AG20443 (cell line): ENCODE data around the gene WDFY4.

ENCODE experiments used
- DNase-seq: peaks from one replicate; pipeline ENCODE4 v3.0.0; 2012; ENCODE audit warnings: low spot score, mixed read lengths

The WDFY4 gene

GRCh38 chr10:48945441-48946130 is 260.9 kb downstream of the WDFY4 start:
- no peak for DNase-seq

- DNase-seq = no peak
Observed at GRCh38 chr10:48946332-48946731, 261.7 kb downstream of the WDFY4 start.

GRCh38 chr10:48946891-48947500 is 262.3 kb downstream of the WDFY4 start:
- no peak for DNase-seq

GRCh38 chr10:48947690-48948469 is 263.2 kb downstream of the WDFY4 start:
- DNase-seq = no peak

- no peak for DNase-seq
Observed at GRCh38 chr10:48948470-48949037, 263.9 kb downstream of the WDFY4 start.

- DNase-seq = no peak
Observed at GRCh38 chr10:48951707-48952106, 267.0 kb downstream of the WDFY4 start.

- no peak for DNase-seq
Observed at GRCh38 chr10:48957361-48958151, 272.9 kb downstream of the WDFY4 start.

- no peak for DNase-seq
Observed at GRCh38 chr10:48958598-48959190, 274.0 kb downstream of the WDFY4 start.

GRCh38 chr10:48964038-48964437 is 279.4 kb downstream of the WDFY4 start:
- DNase-seq = no peak

GRCh38 chr10:48965460-48965859 is 280.8 kb downstream of the WDFY4 start:
- DNase-seq = no peak

GRCh38 chr10:48968036-48968435 is 283.4 kb downstream of the WDFY4 start:
- DNase-seq = no peak

- no peak for DNase-seq
Observed at GRCh38 chr10:48970046-48970445, 285.4 kb downstream of the WDFY4 start.

- DNase-seq = no peak
Observed at GRCh38 chr10:48970654-48971053, 286.0 kb downstream of the WDFY4 start.

GRCh38 chr10:48973065-48973464 is 288.4 kb downstream of the WDFY4 start:
- DNase-seq = peak; percentile 34

- DNase-seq = no peak
Observed at GRCh38 chr10:48974510-48975156, 290.0 kb downstream of the WDFY4 start.

GRCh38 chr10:48976196-48976595 is 291.5 kb downstream of the WDFY4 start:
- DNase-seq = peak; percentile 33

- DNase-seq = no peak
Observed at GRCh38 chr10:48978318-48978717, 293.6 kb downstream of the WDFY4 start.

GRCh38 chr10:48981310-48981907 is 296.7 kb downstream of the WDFY4 start:
- DNase-seq = peak; percentile 80

- DNase-seq = peak; percentile 33
Observed at GRCh38 chr10:48982584-48982983, 297.9 kb downstream of the WDFY4 start.

GRCh38 chr10:48983648-48984351 is 299.1 kb downstream of the WDFY4 start:
- DNase-seq = no peak
